Endothelial cell of umbilical vein (primary cell): ENCODE results near the gene PDLIM1. TPM values are rescaled to one million over a fixed set of nuclear protein-coding genes. Genes with fewer than 3 reads are reported as not detected.

Source experiments
- BruUV-seq: library from RNA; stranded (reverse); fragments of 400-500 nt; replicated peaks from 2 replicates; lab custom pipeline; 2021; lab: Mats Ljungman, UMichigan
- CTCF ChIA-PET: fragments of 300-600, 350-600 bp; sonication (Branson Sonifier 250); formaldehyde crosslinking; loops from one replicate; lab custom pipeline; 2021; ENCODE audit warnings: antibody characterized with exemption, inconsistent platforms; lab: Charles Lee
- POLR2A ChIA-PET: fragments of 300-600, 350-600 bp; sonication (Branson Sonifier 250); formaldehyde crosslinking; loops from one replicate; lab custom pipeline; 2021; ENCODE audit warnings: antibody characterized with exemption, inconsistent platforms; lab: Charles Lee
- DNase-seq: peaks from one replicate; pipeline ENCODE4 v3.0.0-alpha.2; 2011; ENCODE audit warnings: low read depth, low spot score
- FAIRE-seq: peaks from 2 replicates; lab custom pipeline; 2011; peaks lifted over from hg19 to GRCh38; lab: Jason Lieb, UNC
- H2AFZ ChIP-seq: 2 replicates; pipeline ENCODE4 v1.6.0; 2012; ENCODE audit warnings: low read depth, low read length, control low read depth, inconsistent platforms
- H3K27ac ChIP-seq: 2 replicates; pipeline ENCODE4 v1.5.1; 2011; ENCODE audit warnings: low read depth, mild to moderate bottlenecking, control low read depth, low read length, moderate library complexity; ENCODE audit not compliant: insufficient read depth
- H3K27me3 ChIP-seq, 2 experiments: 2 replicates each; pipeline versions ENCODE4 v1.6.0 to v1.6.1; 2011; ENCODE audit warnings: low read length in 2 of 2, mixed read lengths in 1 of 2; ENCODE audit not compliant: control insufficient read depth in 2 of 2, insufficient read depth in 2 of 2
- H3K36me3 ChIP-seq, 2 experiments: 2 replicates in 1 of 2; 3 replicates in 1 of 2; pipeline ENCODE4 v1.5.1; 2011; ENCODE audit warnings: low read length in 2 of 2, mild to moderate bottlenecking in 1 of 2, moderate library complexity in 1 of 2; ENCODE audit not compliant: control insufficient read depth in 2 of 2, insufficient read depth in 2 of 2; ENCODE audit errors: extremely low read depth in 1 of 2
- H3K4me1 ChIP-seq: 3 replicates; pipeline ENCODE4 v1.5.1; 2011; ENCODE audit warnings: mild to moderate bottlenecking, low read length; ENCODE audit not compliant: control insufficient read depth, insufficient read depth; ENCODE audit errors: extremely low read depth
- H3K4me2 ChIP-seq: 2 replicates; pipeline ENCODE4 v1.6.1; 2011; ENCODE audit warnings: low read length, control low read depth, mixed read lengths; ENCODE audit not compliant: insufficient read depth
- H3K4me3 ChIP-seq, 3 experiments: fragments of 200-600 bp in 1 of 3; sonication (generic), shearing (Covaris generic) in 1 of 3; replicated peaks in 1 of 3; 2 replicates each; pipeline ENCODE4 v1.5.1; 2011 to 2016; ENCODE audit warnings: control low read depth in 3 of 3, low read length in 3 of 3, mild to moderate bottlenecking in 2 of 3, inconsistent platforms in 1 of 3, low read depth in 1 of 3, moderate library complexity in 1 of 3; ENCODE audit not compliant: insufficient read depth in 1 of 3
- H3K79me2 ChIP-seq: 2 replicates; pipeline ENCODE4 v1.6.0; 2012; ENCODE audit warnings: low read length, inconsistent platforms; ENCODE audit not compliant: control insufficient read depth, insufficient read depth
- H3K9ac ChIP-seq: replicated peaks from 2 replicates; pipeline ENCODE3; 2011; ENCODE audit warnings: low read length, control low read depth; ENCODE audit not compliant: insufficient read depth; ENCODE audit errors: extremely low read depth
- H3K9me1 ChIP-seq: replicated peaks from 3 replicates; pipeline ENCODE4 v1.6.0; 2011; ENCODE audit warnings: mild to moderate bottlenecking, low read length; ENCODE audit not compliant: control insufficient read depth, insufficient read depth; ENCODE audit errors: extremely low read depth
- H3K9me3 ChIP-seq: replicated peaks from 2 replicates; pipeline ENCODE4 v1.5.1; 2012; ENCODE audit warnings: low read length, inconsistent platforms; ENCODE audit not compliant: control insufficient read depth, insufficient read depth
- H4K20me1 ChIP-seq: replicated peaks from 2 replicates; pipeline ENCODE3; 2011; ENCODE audit warnings: mild to moderate bottlenecking, low read length; ENCODE audit not compliant: control insufficient read depth, insufficient read depth; ENCODE audit errors: extremely low read depth
- EZH2 ChIP-seq: IDR thresholded peaks from 2 replicates; pipeline ENCODE4 v1.6.1; 2012; ENCODE audit warnings: borderline replicate concordance, low read depth, mild to moderate bottlenecking, moderate library complexity, low read length, inconsistent platforms; ENCODE audit not compliant: severe bottlenecking
- FOS ChIP-seq: IDR thresholded peaks from 2 replicates; pipeline ENCODE4 v1.6.1; 2011; ENCODE audit warnings: mild to moderate bottlenecking, low read length, moderate library complexity, borderline replicate concordance; ENCODE audit not compliant: insufficient read depth
- GATA2 ChIP-seq: IDR thresholded peaks from 2 replicates; pipeline ENCODE4 v1.7.0; 2011; ENCODE audit warnings: low read depth, mild to moderate bottlenecking, moderate library complexity, mixed read lengths, low read length; ENCODE audit not compliant: insufficient read length, insufficient read depth
- JUN ChIP-seq: IDR thresholded peaks from 2 replicates; pipeline ENCODE4 v1.6.1; 2011; ENCODE audit warnings: borderline replicate concordance, low read depth; ENCODE audit not compliant: insufficient read length, insufficient read depth
- MYC ChIP-seq: IDR thresholded peaks from one replicate; pipeline ENCODE4 v1.6.1; 2011; ENCODE audit warnings: mild to moderate bottlenecking, low read depth, low read length
- POLR2A ChIP-seq: IDR thresholded peaks from 2 replicates; pipeline ENCODE4 v1.6.1; 2012; ENCODE audit warnings: low read depth, mild to moderate bottlenecking, control low read depth, low read length
- POLR2AphosphoS5 ChIP-seq: IDR thresholded peaks from 2 replicates; pipeline ENCODE4 v1.6.1; 2012; ENCODE audit warnings: low read depth, mild to moderate bottlenecking, control low read depth, low read length, moderate library complexity; ENCODE audit not compliant: insufficient read depth
- dilution Hi-C: fragments of 300-500 bp; cut with MboI; formaldehyde crosslinking; loops from one replicate; pipeline ENCODE4 v1.15.0; 2019; ENCODE audit warnings: low sequenced_read_pairs; ENCODE audit not compliant: extremely low pct_ligation_motif_present
- intact Hi-C: fragments of 100-400 bp; cut with micrococcal nuclease; formaldehyde crosslinking; loops from one replicate; pipeline ENCODE4 v1.10.0; 2022
- polyA plus RNA-seq, 4 experiments: library from polyadenylated mRNA; depleted of rRNA in 3 of 4; stranded (reverse) in 3 of 4; unstranded in 1 of 4; fragments of >200 nt; gene quantifications; 2 replicates each; pipeline versions ENCODE4 v1.2.1 to v1.2.3, GENCODE V29; 2011 to 2012; ENCODE audit warnings: missing spikeins in 1 of 4
- total RNA-seq: library from RNA; stranded (reverse); gene quantifications from 2 replicates; pipeline ENCODE4 v1.2.3, GENCODE V29; 2021
- TF ChIP-seq, protein P1 (sequence below), 2 donors: IDR thresholded peaks; 1 replicate in 1 of 2; 2 replicates in 1 of 2; pipeline ENCODE4 v1.5.1; 2011; ENCODE audit warnings: low read length in 2 of 2, mild to moderate bottlenecking in 2 of 2, moderate library complexity in 2 of 2, control low read depth in 1 of 2, inconsistent platforms in 1 of 2, low read depth in 1 of 2; ENCODE audit not compliant: insufficient read depth in 1 of 2; ENCODE audit errors: extremely low read depth in 1 of 2
- TF ChIP-seq, protein P2 (sequence below): IDR thresholded peaks from 2 replicates; pipeline ENCODE4 v1.6.1; 2011; ENCODE audit not compliant: insufficient read depth, insufficient read length

PDLIM1 gene
- total and polyA plus RNA-seq, 2 donors (not counting 3 experiments of a cell fraction or from before 2014, with no cell fraction given) = 91.1 to 122 TPM

GRCh38 chr10:95329296-95329695, 38.5 kb upstream of the PDLIM1 start:
- TF ChIP-seq POLR2A (no peak), FOS (no peak), JUN (no peak), EZH2 (no peak), POLR2AphosphoS5 (no peak), GATA2 (no peak), MYC (no peak)
- TF ChIP-seq, protein P1, sequence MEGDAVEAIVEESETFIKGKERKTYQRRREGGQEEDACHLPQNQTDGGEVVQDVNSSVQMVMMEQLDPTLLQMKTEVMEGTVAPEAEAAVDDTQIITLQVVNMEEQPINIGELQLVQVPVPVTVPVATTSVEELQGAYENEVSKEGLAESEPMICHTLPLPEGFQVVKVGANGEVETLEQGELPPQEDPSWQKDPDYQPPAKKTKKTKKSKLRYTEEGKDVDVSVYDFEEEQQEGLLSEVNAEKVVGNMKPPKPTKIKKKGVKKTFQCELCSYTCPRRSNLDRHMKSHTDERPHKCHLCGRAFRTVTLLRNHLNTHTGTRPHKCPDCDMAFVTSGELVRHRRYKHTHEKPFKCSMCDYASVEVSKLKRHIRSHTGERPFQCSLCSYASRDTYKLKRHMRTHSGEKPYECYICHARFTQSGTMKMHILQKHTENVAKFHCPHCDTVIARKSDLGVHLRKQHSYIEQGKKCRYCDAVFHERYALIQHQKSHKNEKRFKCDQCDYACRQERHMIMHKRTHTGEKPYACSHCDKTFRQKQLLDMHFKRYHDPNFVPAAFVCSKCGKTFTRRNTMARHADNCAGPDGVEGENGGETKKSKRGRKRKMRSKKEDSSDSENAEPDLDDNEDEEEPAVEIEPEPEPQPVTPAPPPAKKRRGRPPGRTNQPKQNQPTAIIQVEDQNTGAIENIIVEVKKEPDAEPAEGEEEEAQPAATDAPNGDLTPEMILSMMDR (IDR thresholded peaks at IDR 0.05; ENCODE audit: extremely low read depth in 1 of 2, insufficient read depth in 1 of 2, low read depth in 1 of 2, low read length in 2 of 2) = no peak
- TF ChIP-seq, protein P2, sequence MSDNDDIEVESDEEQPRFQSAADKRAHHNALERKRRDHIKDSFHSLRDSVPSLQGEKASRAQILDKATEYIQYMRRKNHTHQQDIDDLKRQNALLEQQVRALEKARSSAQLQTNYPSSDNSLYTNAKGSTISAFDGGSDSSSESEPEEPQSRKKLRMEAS = no peak
- no TSS peak for BruUV-seq
- Histone ChIP-seq H3K9me3 (no peaks in the 10 kb centered on the region), H3K27ac (no peak overlapping the region), H3K79me2 (no peaks in the 10 kb centered on the region), H4K20me1 (no peaks in the 10 kb centered on the region), H3K4me1 (peaks cover 18% of the 10 kb centered on the region), H3K9ac (no peak overlapping the region), H3K4me2 (no peak overlapping the region), H3K4me3 (no peak overlapping the region), H2AFZ (no peak overlapping the region), H3K9me1 (no peaks in the 10 kb centered on the region), H3K27me3 (no peaks in the 10 kb centered on the region), H3K36me3 (no peaks in the 10 kb centered on the region)
- FAIRE-seq (no peak), DNase-seq (no peak)
- ChIA-PET CTCF (interaction anchor here (0.6 to 1.0 kb wide), 4 partner anchors 34 to 145 kb away, joined by 3 to 4 read pairs (median 3); no protein-coding TSS in a partner anchor), POLR2A (interaction anchor here (0.7 kb wide), 1 partner anchor 23 kb away, joined by 4 read pairs; no protein-coding TSS in a partner anchor)
- intact Hi-C loops (no loop called here), dilution Hi-C loops (no loop called here)
